Measurements from ENCODE around the gene WDR20.

Gene WDR20

DNA sequence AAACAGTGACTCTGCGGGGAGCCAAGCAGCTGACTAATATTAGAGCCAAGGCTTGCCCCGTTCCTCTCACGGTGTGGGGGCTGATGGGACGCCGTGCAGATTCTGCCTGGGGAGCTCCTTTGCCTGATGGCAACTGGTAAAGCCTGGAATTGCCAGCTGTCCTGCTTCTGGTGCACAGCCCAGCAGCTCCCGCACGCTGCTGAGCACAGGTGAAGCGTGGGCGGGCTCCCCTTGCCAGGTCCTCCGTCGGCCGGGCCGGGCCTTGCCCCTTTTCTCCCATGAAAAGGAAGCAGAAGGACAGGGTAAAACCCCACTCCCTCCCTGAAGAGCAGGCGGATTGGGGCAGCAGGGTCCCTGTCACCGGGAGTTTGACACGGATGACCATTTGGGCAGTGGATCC, 79.0 kb downstream of the WDR20 start:
- no peak for DNase-seq (ENCODE audit: low read depth in 2 of 2)

DNA sequence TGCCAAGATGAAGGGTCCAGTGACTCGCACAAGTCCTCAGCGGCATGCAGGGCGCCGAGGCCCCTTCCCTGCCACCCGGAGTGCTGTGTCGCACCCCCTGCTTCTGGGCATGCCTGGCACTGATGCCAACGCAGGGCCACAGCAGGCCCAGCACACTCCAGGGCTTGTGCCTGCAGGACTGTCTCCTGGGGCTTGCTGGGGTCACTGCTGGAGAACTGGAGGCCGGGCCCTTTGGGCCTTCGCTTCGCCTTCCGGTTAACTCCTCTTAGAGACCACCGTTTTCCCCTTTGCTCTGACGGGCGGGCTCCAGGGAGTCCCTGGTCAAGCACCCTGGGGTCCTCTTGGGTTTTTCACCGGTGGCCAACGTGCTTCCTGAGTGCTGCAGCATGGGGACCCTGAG, 79.6 kb downstream of the WDR20 start:
- DNase-seq (ENCODE audit: low read depth in 2 of 2), result no peak

DNA sequence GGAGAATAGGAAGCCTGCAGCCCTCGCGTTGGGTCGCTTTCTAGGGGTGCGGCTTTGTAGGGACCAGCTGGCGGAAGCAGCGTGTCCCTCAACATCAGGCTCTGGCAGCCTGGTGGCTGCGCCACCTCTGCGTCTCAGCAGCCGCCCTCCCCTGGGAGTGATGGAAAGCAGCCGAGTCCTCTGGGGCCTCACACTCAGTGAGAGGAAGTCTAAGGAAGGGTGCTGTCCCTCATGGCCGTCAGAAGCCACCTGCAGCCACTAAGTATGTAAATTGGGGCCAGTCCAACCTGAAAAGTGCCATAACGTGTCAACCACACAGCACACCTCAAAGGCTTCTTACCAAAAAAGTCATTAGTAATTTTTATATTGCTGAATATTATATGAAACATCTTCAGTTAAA, 80.3 kb downstream of the WDR20 start:
- no peak for DNase-seq (ENCODE audit: low read depth in 2 of 2)

DNA sequence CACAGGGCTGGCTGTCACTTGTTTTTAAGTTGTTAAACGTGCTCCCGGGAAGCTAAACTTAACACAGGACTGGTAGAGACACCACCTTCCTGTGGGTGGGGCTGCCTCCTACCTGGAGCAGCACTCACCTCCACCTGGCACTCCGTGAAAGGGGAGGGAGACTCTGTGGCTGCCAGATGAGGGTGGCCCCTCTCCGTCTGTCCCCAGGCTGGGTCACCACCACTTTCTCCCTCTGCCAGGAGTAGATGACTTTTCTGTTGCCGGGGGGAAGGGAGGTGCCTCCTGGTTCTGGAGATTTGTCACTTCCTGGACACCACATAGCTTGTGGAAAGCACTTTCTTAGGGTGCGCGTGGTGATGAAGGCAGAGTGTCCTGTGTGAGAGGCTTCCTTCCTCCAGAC, 81.3 kb downstream of the WDR20 start:
- DNase-seq (ENCODE audit: low read depth in 2 of 2), result no peak

DNA sequence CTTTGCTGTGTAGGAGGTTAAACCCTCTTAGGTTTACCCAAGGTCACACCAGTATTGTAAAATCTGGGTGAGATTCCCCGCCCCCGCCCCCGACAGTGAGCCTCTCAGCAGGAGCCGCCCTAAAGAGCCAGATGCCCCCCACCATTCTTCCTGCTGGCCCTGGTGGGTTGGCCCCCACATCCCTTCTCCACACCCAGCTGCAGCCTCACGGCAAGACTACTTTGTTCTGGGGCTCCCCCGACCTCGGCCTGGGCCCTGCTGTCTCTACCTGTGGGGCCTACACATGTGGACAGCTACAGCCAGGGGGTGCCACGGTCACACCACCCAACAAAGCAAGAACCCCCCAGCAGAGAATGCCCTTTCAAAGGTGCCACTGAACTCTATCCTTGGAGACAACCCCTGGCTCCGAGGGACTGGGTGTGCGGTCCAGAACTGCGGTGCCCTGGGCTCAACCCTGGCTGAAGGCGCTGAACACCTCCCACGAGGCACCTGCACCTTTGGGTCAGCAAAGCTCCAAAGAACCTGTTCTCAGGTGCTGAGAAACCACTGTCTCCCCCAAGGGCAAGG, 82.4 kb downstream of the WDR20 start:
- no peak for DNase-seq (ENCODE audit: low read depth in 2 of 2)

DNA sequence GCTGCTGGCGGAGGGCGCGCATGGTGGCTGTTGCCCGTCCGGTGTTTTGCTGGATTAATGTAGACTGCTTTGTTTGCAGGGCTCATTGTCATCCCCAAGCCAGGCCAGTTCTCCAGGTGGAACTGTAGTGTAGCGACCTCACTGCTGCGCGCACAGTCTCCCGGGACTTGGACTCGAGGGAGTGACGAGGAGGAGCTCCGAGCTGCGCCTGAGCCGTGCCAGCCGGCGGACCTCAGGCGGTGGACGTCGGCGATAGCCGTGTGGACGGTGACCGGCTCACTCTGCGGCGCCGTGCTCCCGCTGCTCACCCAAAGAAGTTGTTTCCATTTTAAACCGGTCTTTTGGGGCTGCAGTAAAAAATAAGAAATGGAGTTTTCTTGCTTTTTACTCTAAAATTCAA, 83.1 kb downstream of the WDR20 start:
- no peak for DNase-seq (ENCODE audit: low read depth in 2 of 2)

DNA sequence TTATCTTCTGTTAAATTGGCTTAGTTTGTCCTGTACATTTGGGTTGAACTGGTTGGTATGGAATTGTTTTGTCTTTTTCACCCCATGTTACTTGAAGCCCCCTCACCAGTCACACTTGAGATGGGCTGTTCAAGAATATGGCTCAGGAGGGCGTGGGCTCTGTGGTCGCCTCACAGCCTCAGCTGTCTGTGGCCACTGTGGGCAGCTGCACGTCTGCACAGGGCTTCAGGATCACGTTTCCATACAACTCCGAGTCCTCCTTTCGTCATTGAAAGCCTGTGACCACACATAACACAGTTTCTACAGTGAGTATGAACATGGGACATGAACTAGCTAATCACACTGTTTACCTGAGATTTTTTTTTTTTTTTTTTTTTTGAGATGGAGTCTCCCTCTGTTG, 84.0 kb downstream of the WDR20 start:
- DNase-seq (ENCODE audit: low read depth in 2 of 2), result no peak

DNA sequence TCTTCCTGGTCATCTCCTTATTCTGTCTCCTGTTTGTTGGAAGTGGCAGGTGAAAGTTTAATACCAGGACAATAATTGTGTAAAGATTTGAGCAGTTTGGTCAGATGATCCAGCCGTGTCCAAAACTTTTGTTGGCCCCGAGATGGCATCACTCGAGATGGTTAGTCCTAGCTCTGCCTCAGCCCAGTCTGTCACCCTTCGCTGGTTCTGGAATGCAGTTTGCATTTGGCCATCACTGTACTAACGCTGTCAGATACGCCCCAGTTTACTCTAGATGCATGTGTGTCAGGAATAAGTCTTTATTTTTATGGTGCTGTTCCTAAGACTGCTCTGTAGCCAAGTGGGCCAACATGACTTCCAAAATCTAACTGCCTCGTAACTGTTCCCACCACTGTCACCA, 85.7 kb downstream of the WDR20 start:
- DNase-seq (ENCODE audit: low read depth in 2 of 2), result no peak

DNA sequence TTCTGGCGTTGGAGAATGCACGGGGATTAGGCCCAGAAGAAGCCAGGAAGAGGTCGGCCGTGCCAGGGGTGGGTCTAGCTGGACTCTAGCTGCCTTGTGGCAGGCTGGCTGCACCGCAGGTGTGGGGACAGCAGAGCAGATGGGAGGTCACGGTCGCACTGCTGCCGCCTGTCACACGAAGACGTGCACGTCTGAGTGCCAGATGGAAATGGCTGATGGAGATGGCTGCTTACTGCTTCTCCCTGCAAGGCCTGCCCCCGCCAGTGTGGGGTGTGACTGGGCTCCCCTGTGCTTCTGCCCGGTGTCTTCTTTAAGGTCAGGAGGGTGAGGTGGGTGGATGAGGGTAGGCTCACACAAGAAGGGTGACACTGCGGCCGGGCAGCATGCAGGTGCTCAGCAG, 86.2 kb downstream of the WDR20 start:
- no peak for DNase-seq (ENCODE audit: low read depth in 2 of 2)

DNA sequence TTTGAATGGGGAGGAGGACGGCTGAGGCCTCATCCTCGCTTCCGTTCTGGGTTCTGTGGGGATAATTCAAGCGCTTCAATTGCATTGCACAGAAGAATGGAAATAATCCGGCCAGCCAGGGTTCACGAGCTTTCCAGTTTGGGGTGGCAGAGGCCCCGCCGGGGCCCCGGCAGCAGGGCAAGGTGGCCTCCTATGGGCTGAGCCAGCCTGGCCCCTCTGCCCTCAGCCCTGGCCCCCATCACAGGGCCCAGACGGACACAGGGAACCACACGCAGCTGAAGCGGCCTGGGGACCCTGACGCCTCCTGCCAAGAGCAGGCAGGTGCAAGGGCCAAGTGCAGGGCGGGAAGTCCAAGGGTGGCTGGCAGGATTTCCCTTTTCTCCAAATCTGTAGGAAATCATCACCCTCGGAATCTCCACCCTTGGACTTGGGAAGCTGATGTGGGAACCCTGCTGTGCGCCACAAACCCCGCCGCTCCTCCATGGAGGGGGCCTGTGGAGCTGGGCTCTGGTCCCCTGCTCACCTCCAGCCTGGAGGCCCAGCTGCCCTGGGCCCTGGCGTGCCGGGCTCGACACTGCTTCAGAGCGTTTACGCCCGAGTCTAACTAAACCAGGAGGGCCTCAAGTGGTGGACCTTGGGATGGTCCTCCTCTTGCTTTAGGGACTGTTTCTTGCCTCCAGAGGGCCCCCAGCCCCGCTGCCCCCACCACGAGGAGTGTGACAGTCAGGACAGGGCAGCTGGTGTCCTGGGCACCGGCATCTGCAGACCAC, 86.8 kb downstream of the WDR20 start:
- no peak for DNase-seq (ENCODE audit: low read depth in 2 of 2)

DNA sequence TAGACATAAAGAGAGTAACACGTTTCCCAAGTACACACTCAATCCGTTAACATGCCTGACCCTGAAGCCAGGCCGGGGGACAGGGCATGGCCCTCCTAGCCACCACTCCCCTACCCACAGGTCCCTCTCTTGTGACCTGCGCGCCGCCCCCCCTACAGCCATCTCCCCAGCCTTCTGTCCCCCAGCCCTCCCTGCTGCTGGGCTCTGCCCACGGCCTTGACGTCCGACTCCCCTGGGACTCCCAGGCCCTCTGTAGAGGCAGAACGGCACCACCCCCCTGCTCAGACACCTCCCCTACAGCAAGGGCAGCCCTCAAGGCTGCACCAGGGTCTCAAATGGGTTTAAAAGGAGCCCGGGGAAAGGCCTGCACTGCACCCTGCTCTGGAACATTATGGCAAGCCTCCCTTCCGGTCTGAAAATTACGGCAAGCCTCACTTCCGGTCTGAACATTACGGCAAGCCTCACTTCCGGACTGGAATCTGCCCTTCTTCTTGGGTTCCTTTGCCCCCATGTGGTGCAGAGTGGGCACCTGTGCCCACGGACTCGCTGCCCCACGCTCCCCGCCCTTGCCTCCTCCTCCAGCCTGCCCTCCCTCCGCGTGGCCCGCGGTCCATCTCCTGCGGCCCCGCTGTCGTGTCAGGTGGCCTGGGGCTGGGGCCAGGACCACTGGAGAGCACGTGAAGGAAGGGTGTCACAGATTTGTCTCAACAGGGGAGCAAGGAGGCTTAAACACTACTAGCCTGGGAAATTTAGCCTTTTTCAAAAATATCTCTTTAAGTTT, 87.7 kb downstream of the WDR20 start:
- DNase-seq (ENCODE audit: low read depth in 2 of 2), result no peak

DNA sequence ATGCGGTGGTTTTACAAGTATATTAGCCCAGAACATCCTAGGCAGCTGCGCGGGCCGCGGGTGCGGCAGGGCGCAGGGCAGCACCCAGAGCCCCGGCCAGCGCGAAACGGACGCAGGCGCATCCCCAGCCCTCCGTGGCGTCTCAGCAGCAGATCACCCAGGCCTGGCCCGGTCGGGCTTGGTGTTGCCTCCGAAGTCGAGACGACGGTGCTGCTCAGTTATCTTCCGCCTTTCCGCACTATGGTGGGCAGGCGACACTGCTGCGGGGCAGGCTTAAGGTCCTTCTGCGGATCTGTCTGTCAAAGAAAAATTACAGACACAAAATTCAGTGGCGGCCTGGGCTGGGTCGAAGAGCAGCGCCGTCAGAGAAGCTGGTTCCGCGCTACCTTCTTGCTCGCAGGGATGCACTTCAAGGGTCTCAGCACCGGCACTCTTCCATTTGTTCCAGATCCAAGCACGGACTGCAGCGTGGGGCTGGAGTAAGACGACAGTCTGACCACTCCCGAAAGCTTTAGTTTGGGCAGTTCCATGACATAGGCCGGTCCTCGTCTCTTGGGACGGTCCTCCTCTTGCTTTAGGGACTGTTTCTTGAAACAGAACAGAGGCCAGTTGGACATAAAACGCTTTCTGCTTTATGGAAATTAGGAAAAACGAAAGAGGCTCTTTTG, 89.5 kb downstream of the WDR20 start:
- DNase-seq (ENCODE audit: low read depth in 2 of 2), result no peak

DNA sequence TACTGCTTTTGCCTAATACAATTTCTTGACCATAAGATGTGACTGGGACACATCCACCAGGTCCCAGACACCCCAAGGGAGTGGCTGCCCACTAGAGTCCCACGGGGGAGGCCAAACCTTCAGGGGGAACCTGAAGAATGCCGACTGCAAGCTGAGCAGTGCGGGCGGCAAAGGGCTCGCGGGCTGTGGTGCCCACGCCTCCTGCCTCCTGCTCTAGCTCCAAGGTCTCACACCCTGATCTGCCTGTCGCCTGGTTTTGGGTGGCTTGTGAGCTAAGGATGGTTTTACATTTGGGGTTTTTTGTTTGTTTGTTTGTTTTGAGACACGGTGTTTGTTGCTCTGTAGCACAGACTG, 90.0 kb downstream of the WDR20 start:
- DNase-seq (ENCODE audit: low read depth in 2 of 2), result no peak

DNA sequence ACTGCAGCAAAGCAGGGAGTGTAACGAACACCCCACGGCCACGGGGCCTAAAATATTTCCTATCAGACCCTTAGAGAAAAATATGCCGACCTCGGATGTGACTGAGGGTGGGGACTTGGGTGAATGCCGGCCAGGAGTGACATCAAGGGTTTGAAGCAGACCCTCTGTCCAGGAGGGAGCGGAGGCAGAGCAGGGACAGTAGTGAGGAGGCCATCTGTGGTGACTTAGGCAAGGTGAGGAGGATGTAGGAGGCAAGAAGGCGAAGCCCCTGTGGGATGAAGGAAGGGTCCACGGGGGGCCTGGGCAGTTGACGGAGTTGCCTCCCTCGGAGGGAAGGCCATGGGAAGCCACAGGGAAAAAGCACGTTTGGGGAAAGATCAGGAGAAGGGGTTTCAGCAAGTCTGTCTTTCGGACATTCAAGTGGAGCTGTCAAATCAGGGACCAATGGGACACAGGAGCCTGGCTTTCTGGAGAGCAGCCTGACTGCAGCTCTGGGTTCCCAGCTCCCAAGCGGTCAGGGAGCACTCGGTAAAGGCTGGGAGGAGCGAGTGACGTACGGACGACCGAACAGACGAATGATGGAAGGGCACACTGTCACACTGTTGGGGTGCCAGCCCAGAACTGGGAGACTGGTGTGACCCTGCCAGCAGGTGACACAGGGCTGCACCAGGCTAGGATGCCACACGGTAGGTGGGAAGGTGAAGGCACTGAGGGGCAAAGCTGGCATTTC, 90.9 kb downstream of the WDR20 start:
- no peak for DNase-seq (ENCODE audit: low read depth in 2 of 2)

DNA sequence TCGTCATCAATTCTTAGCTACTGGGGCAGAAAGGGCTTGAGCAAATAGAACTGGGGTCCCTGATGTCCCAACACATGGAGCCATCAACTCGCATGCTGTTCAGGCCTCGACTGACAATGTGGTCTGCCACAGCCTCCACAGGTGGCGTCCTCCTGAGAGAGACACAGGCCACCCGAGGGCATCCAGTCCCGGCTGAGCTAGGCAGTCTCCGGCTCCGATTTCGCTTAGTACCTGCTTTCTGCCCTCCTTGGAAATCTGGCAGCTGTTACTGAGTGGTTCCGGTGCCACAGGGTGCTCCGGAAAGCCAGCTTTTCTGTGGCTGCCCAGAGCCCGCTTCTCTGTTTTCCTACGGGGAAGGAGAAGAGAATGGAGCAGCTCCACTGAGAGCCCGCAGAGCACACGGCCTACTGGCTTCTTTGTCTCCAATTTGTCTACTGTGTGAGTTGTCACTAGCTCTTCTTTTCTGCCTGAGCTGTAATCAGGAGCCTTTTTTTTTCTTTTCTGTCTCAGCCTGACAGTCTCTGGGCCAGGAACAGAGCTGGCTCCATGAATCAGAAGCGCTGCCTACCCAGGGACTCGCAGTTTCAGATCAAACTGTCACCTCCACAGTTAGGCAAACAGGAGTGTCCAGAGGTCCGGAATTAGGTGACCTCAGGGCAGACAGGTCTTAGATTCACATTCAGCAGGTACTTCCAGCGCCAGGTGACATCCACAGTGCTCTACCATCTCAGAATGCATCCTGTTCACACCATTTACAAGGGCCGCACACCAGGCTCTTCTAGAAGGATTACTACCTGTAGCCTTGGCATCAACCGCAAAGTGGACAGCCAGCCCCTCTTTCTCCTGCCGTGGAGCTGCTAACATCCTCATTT, 92.0 kb downstream of the WDR20 start:
- DNase-seq (ENCODE audit: low read depth in 2 of 2), result no peak

DNA sequence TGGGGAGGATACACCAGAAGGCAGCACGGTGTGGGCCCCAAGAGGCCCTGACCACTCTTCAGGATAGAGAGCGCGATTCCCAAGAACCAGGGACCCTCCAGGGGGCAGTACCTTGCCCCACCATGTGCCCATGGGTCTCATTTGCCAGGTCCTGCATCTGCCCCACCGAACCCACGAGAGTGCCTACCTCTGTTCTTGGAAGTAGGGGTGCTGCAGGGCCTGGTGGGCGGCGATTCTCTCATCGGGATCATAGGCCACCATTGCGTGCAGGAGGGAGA, 92.6 kb downstream of the WDR20 start:
- DNase-seq (ENCODE audit: low read depth in 2 of 2), result no peak

DNA sequence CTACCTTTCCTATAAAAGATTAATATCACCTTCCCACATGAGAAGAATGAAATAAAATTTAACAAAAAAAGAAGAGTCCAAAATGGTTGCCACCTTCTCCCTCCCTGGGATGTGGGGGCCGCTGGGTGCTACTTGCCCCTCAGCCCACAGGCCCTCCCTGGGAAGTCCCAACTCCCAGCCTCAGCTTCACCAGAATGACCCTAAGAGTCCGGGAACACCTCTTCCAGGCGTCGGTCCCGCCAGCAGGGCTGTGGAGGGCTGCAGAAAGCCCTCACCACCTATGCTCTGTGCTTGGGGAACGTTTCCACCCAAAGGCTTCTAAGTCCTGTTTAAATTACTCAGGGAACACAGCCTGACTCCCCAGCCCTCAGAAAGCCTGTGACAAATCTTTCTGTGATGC, 93.4 kb downstream of the WDR20 start:
- no peak for DNase-seq (ENCODE audit: low read depth in 2 of 2)

DNA sequence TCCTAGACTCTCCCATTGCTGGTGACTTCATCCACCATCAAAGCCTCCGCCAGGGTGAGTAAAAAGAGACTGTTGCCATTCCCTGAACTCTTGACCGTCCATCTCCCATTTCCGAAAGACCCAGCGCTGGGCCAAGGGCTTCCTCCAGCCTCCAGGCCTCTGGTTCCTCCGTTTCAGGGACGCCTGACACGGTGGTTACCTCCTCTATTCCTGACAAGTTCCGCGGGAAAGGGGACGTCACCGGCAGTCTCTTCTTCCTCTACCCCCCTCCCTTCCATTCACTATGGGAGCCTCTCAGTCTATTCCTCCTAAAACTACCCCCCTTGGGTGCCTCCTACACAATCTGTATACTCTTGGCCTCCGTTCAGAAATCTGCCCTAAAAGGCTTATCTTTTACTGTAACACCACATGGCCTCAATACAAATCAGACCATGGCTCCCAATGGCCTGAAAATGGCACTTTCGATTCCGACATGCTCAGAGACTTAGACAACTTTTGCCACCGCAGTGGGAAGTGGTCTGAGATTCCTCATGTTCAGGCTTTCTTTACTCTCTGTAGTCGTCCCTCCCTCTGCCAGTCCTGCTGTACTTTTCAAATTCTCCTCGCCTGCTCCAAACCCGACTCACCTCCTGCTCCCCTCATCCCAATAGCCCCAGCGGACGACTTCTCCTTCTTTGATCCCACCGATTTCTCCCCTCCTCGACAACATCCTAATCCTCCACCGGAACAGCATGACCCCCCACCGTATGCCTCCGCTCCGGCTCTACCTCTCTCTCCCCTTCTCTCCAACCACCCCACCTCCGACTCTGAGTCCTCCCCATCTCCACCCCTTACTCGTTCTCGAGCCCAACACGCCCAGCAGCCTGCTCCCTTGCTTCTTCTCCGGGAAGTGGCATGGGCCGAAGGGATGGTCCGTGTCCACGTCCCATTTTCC, 94.9 kb downstream of the WDR20 start:
- DNase-seq (ENCODE audit: low read depth in 2 of 2), result no peak

DNA sequence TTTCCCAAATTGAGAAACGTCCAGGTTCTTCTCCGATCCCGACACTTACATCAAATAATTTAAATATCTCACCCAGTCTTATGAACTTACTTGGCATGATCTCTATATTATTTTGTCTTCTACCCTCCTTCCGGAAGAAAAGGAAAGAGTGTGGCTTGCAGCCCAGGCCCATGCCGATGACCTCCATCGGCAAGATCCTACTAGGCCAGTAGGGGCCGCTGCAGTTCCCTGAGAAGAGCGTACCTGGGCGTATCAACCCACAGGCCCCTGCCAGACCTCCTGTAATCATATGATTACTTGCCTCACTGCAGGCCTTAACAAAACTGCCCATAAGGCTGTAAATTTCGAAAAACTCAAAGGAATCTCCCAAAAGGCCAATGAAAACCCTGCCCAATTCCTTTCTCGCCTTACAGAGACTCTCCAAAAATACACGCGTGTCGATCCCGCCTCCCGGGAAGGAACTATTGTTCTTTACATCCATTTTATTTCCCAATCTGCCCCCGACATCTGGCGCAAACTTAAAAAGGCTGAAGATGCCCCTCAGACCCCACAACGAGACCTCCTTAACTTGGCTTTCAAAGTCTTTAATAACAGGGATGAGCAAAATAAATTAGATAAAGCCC, 95.7 kb downstream of the WDR20 start:
- DNase-seq (ENCODE audit: low read depth in 2 of 2), result peak; percentile 33 to 48

DNA sequence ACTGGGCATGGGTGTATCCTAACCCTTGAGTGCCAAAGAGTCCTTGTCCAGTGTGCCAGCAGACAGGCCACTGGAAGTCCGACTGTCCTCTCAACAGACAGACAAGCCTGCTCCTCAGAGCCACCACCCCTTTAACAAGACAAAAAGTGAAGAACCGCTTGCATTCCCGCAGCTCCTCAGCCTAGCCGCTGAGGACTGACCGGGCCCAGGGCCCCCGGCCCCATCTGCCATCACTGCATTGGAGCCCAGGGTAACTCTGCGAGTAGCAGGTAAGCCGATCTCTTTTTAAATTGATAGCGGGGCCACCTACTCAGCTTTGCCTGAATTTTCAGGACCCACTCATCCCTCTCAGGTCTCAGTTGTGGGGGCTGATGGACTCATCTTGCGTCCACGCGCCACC, 96.3 kb downstream of the WDR20 start:
- no peak for DNase-seq (ENCODE audit: low read depth in 2 of 2)

Measured in activated CD8-positive, alpha-beta memory T cell treated with anti-CD3 and anti-CD28 coated beads for 4 hours (primary cell).